GM12878 (cell line): ENCODE measurements around the gene HACE1. TPM values are rescaled to one million over a fixed set of nuclear protein-coding genes. Genes with fewer than 3 reads are reported as not detected.

Experiments used
- CBX3 ChIP-seq: fragments of 200-600 bp; sonication (generic); IDR thresholded peaks from 2 replicates; pipeline ENCODE4 v1.6.1; 2016; ENCODE audit warnings: low read depth, borderline replicate concordance
- CHD2 ChIP-seq: IDR thresholded peaks from 2 replicates; pipeline ENCODE4 v1.6.1; 2011; ENCODE audit warnings: low read depth, low read length, improper control_type of control experiment, borderline replicate concordance
- RELA ChIP-seq: fragments of 450-650 bp; IDR thresholded peaks from 2 replicates; pipeline ENCODE4 v1.8.0; 2014; ENCODE audit warnings: borderline replicate concordance; ENCODE audit not compliant: partially characterized antibody
- TAF1 ChIP-seq: IDR thresholded peaks from 2 replicates; pipeline ENCODE4 v1.6.1; 2011; ENCODE audit warnings: mild to moderate bottlenecking, low read depth, low read length, borderline replicate concordance
- ZNF622 ChIP-seq: fragments of 450-650 bp; IDR thresholded peaks from 2 replicates; pipeline ENCODE4 v1.6.1; 2017; ENCODE audit warnings: mild to moderate bottlenecking, inconsistent platforms
- polyA plus RNA-seq, 11 experiments: library from polyadenylated mRNA; depleted of rRNA in 4 of 11; unstranded in 6 of 11; stranded (reverse) in 5 of 11; fragments of >200 nt; fragmentation: Nextera tagmentation in 4 of 11; fragmentation: Illumina TruSeq in 1 of 11; extraction: Ambion mirVana in 4 of 11; extraction: Trizol in 1 of 11; gene quantifications; 1 replicate in 1 of 11; 2 replicates in 10 of 11; pipeline versions ENCODE4 v1.2.1 to v1.2.3, GENCODE V29; 2011 to 2016; ENCODE audit warnings: inconsistent platforms in 2 of 11, missing spikeins in 2 of 11, low read depth in 1 of 11
- total RNA-seq, 4 experiments: library from RNA; depleted of rRNA in 3 of 4; stranded (reverse); fragments of >200 nt in 3 of 4; fragmentation: Illumina TruSeq in 1 of 4; extraction: Trizol in 1 of 4; gene quantifications; 2 replicates each; pipeline versions ENCODE4 v1.2.1 to v1.2.3, GENCODE V29; 2013 to 2021
- TF ChIP-seq, protein P1 (sequence below): fragments of 450-650 bp; IDR thresholded peaks from 2 replicates; pipeline ENCODE4 v1.6.1; 2016; ENCODE audit warnings: mild to moderate bottlenecking, moderate library complexity, borderline replicate concordance
- TF ChIP-seq, protein P2 (sequence below): fragments of 450-650 bp; formaldehyde crosslinking; IDR thresholded peaks from 2 replicates; pipeline ENCODE4 v1.4.0; 2022; ENCODE audit warnings: mild to moderate bottlenecking, moderate library complexity

Gene HACE1
- total and polyA plus RNA-seq, 10 of the 15 experiments (the other 5 are each of a cell fraction or from before 2014, with no cell fraction given): 1.6 to 16.9 (median 5.6) TPM

- TF ChIP-seq, protein P1, sequence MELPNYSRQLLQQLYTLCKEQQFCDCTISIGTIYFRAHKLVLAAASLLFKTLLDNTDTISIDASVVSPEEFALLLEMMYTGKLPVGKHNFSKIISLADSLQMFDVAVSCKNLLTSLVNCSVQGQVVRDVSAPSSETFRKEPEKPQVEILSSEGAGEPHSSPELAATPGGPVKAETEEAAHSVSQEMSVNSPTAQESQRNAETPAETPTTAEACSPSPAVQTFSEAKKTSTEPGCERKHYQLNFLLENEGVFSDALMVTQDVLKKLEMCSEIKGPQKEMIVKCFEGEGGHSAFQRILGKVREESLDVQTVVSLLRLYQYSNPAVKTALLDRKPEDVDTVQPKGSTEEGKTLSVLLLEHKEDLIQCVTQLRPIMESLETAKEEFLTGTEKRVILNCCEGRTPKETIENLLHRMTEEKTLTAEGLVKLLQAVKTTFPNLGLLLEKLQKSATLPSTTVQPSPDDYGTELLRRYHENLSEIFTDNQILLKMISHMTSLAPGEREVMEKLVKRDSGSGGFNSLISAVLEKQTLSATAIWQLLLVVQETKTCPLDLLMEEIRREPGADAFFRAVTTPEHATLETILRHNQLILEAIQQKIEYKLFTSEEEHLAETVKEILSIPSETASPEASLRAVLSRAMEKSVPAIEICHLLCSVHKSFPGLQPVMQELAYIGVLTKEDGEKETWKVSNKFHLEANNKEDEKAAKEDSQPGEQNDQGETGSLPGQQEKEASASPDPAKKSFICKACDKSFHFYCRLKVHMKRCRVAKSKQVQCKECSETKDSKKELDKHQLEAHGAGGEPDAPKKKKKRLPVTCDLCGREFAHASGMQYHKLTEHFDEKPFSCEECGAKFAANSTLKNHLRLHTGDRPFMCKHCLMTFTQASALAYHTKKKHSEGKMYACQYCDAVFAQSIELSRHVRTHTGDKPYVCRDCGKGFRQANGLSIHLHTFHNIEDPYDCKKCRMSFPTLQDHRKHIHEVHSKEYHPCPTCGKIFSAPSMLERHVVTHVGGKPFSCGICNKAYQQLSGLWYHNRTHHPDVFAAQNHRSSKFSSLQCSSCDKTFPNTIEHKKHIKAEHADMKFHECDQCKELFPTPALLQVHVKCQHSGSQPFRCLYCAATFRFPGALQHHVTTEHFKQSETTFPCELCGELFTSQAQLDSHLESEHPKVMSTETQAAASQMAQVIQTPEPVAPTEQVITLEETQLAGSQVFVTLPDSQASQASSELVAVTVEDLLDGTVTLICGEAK: no peak
- TF ChIP-seq TAF1 (no peak), CBX3 (no peak), ZNF622 (no peak), CHD2 (no peak), RELA (no peak)
- TF ChIP-seq, protein P2, sequence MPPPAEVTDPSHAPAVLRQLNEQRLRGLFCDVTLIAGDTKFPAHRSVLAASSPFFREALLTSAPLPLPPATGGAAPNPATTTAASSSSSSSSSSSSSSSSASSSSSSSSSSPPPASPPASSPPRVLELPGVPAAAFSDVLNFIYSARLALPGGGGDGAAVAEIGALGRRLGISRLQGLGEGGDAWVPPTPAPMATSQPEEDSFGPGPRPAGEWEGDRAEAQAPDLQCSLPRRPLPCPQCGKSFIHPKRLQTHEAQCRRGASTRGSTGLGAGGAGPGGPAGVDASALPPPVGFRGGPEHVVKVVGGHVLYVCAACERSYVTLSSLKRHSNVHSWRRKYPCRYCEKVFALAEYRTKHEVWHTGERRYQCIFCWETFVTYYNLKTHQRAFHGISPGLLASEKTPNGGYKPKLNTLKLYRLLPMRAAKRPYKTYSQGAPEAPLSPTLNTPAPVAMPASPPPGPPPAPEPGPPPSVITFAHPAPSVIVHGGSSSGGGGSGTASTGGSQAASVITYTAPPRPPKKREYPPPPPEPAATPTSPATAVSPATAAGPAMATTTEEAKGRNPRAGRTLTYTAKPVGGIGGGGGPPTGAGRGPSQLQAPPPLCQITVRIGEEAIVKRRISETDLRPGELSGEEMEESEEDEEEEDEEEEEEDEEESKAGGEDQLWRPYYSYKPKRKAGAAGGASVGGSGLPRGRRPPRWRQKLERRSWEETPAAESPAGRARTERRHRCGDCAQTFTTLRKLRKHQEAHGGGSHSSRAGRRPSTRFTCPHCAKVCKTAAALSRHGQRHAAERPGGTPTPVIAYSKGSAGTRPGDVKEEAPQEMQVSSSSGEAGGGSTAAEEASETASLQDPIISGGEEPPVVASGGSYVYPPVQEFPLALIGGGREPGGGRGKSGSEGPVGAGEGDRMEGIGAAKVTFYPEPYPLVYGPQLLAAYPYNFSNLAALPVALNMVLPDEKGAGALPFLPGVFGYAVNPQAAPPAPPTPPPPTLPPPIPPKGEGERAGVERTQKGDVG (CRISPR knock-in tag): no peak
Measured at GRCh38 chr6:104685871-104686549, 173.7 kb downstream of the HACE1 start (continued).
